HL-60 (cell line): ENCODE measurements around the gene RER1.

Experiments used
- DNase-seq, 2 experiments: peaks; one replicate each; pipeline ENCODE4 v3.0.0-alpha.2; 2010 to 2020; ENCODE audit warnings: low read depth in 1 of 2, low spot score in 1 of 2
- H3K27ac ChIP-seq: fragments of 250-450 bp; sonication (Bioruptor Pico); replicated peaks from 2 replicates; pipeline ENCODE4 v1.5.1; 2020; ENCODE audit warnings: mild to moderate bottlenecking, moderate library complexity
- H3K27me3 ChIP-seq: fragments of 250-450 bp; sonication (Bioruptor Pico); 2 replicates; pipeline ENCODE4 v1.5.1; 2021; ENCODE audit warnings: mild to moderate bottlenecking, moderate library complexity; ENCODE audit not compliant: insufficient read depth, poor library complexity, severe bottlenecking
- H3K4me3 ChIP-seq: replicated peaks from 2 replicates; pipeline ENCODE4 v1.5.1; 2011; ENCODE audit warnings: mild to moderate bottlenecking, control low read depth, low read length; ENCODE audit not compliant: insufficient read depth
- GABPA ChIP-seq: IDR thresholded peaks from 2 replicates; pipeline ENCODE4 v1.6.1; 2012; ENCODE audit warnings: low read depth
- POLR2AphosphoS5 ChIP-seq: IDR thresholded peaks from 2 replicates; pipeline ENCODE4 v1.6.1; 2012; ENCODE audit warnings: low read depth
- SPI1 ChIP-seq: IDR thresholded peaks from 2 replicates; pipeline ENCODE4 v1.6.1; 2012; ENCODE audit warnings: low read depth, mild to moderate bottlenecking, borderline replicate concordance
- TF ChIP-seq, protein P1 (sequence below): IDR thresholded peaks from one replicate; pipeline ENCODE4 v1.5.1; 2011; ENCODE audit warnings: low read length, control low read depth, inconsistent platforms; ENCODE audit not compliant: insufficient read depth
- TF ChIP-seq, protein P2 (sequence below): IDR thresholded peaks from 2 replicates; pipeline ENCODE4 v1.6.1; 2012; ENCODE audit warnings: low read depth; ENCODE audit not compliant: insufficient replicate concordance

Gene RER1

DNA sequence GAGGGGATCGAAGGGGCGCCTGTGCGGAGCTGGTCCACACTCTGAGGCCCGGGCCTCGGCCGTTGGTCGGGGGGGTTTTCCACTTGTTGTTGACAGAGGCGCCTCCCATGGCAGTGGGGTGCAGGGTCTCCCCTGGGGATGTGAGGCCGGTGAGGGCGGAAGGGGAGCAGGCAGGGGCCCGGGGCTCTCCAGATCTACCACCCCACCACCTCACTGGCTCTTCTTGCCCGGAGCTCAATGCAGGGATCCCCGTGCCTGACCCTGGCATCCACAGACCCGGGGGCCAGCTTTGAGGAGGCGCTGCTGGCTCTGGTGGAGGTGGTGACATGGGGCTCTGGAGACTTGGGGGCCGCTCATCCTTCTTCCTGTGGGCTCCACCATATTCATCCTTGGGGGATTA, 27.8 kb downstream of the RER1 start:
- H3K27ac ChIP-seq: no peak overlapping the region
- H3K27me3 ChIP-seq: peaks cover 38% of the 10 kb centered on the region
- TF ChIP-seq, protein P1, sequence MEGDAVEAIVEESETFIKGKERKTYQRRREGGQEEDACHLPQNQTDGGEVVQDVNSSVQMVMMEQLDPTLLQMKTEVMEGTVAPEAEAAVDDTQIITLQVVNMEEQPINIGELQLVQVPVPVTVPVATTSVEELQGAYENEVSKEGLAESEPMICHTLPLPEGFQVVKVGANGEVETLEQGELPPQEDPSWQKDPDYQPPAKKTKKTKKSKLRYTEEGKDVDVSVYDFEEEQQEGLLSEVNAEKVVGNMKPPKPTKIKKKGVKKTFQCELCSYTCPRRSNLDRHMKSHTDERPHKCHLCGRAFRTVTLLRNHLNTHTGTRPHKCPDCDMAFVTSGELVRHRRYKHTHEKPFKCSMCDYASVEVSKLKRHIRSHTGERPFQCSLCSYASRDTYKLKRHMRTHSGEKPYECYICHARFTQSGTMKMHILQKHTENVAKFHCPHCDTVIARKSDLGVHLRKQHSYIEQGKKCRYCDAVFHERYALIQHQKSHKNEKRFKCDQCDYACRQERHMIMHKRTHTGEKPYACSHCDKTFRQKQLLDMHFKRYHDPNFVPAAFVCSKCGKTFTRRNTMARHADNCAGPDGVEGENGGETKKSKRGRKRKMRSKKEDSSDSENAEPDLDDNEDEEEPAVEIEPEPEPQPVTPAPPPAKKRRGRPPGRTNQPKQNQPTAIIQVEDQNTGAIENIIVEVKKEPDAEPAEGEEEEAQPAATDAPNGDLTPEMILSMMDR: no peak
- TF ChIP-seq, protein P2, sequence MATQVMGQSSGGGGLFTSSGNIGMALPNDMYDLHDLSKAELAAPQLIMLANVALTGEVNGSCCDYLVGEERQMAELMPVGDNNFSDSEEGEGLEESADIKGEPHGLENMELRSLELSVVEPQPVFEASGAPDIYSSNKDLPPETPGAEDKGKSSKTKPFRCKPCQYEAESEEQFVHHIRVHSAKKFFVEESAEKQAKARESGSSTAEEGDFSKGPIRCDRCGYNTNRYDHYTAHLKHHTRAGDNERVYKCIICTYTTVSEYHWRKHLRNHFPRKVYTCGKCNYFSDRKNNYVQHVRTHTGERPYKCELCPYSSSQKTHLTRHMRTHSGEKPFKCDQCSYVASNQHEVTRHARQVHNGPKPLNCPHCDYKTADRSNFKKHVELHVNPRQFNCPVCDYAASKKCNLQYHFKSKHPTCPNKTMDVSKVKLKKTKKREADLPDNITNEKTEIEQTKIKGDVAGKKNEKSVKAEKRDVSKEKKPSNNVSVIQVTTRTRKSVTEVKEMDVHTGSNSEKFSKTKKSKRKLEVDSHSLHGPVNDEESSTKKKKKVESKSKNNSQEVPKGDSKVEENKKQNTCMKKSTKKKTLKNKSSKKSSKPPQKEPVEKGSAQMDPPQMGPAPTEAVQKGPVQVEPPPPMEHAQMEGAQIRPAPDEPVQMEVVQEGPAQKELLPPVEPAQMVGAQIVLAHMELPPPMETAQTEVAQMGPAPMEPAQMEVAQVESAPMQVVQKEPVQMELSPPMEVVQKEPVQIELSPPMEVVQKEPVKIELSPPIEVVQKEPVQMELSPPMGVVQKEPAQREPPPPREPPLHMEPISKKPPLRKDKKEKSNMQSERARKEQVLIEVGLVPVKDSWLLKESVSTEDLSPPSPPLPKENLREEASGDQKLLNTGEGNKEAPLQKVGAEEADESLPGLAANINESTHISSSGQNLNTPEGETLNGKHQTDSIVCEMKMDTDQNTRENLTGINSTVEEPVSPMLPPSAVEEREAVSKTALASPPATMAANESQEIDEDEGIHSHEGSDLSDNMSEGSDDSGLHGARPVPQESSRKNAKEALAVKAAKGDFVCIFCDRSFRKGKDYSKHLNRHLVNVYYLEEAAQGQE: no peak
- no peak for TF ChIP-seq POLR2AphosphoS5
- DNase-seq: no peak
- no peak overlapping the region for H3K4me3 ChIP-seq

DNA sequence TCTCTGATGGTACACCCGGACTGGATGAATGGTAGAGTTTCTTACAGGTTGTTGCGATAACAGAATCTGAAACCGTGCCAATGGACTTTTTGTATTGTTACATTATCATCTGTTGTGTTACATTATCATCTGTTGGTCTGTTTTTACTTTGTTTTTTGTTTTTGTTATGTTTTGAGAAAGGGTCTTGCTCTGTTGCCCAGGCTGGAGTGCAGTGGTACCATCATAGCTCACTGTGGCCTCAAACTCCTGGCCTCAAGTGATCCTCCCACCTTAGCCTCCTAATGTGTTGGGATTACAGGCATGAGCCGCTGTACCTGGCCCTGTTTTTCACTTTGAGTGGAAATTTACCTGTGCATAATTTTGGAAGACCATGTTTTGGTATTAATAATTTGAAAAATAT, 30.9 kb downstream of the RER1 start:
- no peak overlapping the region for H3K27ac ChIP-seq
- TF ChIP-seq SPI1 (no peak), GABPA (no peak), POLR2AphosphoS5 (no peak)
- TF ChIP-seq, protein P2: no peak
- TF ChIP-seq, protein P1: no peak
- H3K4me3 ChIP-seq: no peak overlapping the region
- H3K27me3 ChIP-seq: peaks cover 16% of the 10 kb centered on the region
- no peak for DNase-seq

DNA sequence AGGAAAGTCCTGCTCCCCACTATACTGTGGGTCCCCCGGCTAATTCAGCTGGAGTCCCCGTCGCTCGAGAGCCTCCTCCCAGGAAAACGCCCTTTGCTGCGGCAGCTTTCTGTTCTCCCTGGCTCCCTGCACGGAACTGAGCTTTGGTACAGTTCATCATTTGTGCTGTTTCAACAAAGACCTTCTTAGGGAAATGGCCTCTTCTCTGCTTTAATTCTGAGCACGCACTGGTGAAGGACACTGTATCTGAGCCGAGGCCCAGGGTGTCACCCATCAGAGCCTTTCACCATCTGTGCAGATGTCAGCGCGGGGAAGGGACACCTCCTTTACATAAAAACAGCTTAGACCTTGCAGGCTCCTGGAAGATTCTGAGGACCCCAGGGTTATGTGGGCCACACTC, 34.3 kb downstream of the RER1 start:
- TF ChIP-seq, protein P2: no peak
- TF ChIP-seq, protein P1: no peak
- no peak for TF ChIP-seq SPI1
- TF ChIP-seq GABPA: no peak
- no peak for TF ChIP-seq POLR2AphosphoS5
- no peaks in the 10 kb centered on the region for H3K27me3 ChIP-seq
- no peak for DNase-seq
- H3K4me3 ChIP-seq: no peak overlapping the region
- no peak overlapping the region for H3K27ac ChIP-seq
